Neural cell (in vitro differentiated cells): ENCODE results near the gene IGSF5.

Experiments
- CTCF ChIP-seq: fragments of 450-650 bp; IDR thresholded peaks from 2 replicates; pipeline ENCODE4 v1.5.1; 2014; ENCODE audit warnings: antibody characterized with exemption, mild to moderate bottlenecking, moderate library complexity; ENCODE audit not compliant: poor library complexity, severe bottlenecking
- EP300 ChIP-seq: fragments of 450-650 bp; conservative IDR thresholded peaks from 2 replicates; pipeline ENCODE4 v1.6.1; 2014; ENCODE audit warnings: antibody characterized with exemption, mild to moderate bottlenecking, moderate library complexity; ENCODE audit not compliant: poor library complexity, severe bottlenecking
- EZH2 ChIP-seq: fragments of 200-600, 300-800 bp; shearing (Covaris generic), sonication (generic); IDR thresholded peaks from 2 replicates; pipeline ENCODE4 v1.6.1; 2014; ENCODE audit warnings: antibody characterized with exemption, low read length, borderline replicate concordance, mild to moderate bottlenecking; ENCODE audit not compliant: insufficient read depth, poor library complexity, severe bottlenecking
- TAF1 ChIP-seq: IDR thresholded peaks from 2 replicates; pipeline ENCODE4 v1.6.1; 2012; ENCODE audit warnings: low read depth

- TF ChIP-seq CTCF, result no peak
- no peak for TF ChIP-seq TAF1
- TF ChIP-seq EP300, result no peak
- TF ChIP-seq EZH2, result no peak
These were observed 77.1 kb downstream of the IGSF5 start for GRCh38 chr21:39822042-39822441.
